MM.1S (cell line): ENCODE results near the gene IMPA2.

Experiments
- EZH2 ChIP-seq: fragments of 300-600 bp; sonication (generic); optimal IDR thresholded peaks from 2 replicates; pipeline ENCODE3; 2017; ENCODE audit warnings: low read depth, mild to moderate bottlenecking, antibody characterized with exemption, low read length, mixed read lengths
- EZH2phosphoT487 ChIP-seq: fragments of 300-600 bp; sonication (generic); IDR thresholded peaks from 2 replicates; pipeline ENCODE4 v1.6.1; 2018; ENCODE audit warnings: antibody characterized with exemption, low read length
- TF ChIP-seq, protein P1 (sequence below): fragments of 300-600 bp; sonication (generic); IDR thresholded peaks from 2 replicates; pipeline ENCODE4 v1.5.1; 2016; ENCODE audit warnings: antibody characterized with exemption, low read length, mixed read lengths

DNA sequence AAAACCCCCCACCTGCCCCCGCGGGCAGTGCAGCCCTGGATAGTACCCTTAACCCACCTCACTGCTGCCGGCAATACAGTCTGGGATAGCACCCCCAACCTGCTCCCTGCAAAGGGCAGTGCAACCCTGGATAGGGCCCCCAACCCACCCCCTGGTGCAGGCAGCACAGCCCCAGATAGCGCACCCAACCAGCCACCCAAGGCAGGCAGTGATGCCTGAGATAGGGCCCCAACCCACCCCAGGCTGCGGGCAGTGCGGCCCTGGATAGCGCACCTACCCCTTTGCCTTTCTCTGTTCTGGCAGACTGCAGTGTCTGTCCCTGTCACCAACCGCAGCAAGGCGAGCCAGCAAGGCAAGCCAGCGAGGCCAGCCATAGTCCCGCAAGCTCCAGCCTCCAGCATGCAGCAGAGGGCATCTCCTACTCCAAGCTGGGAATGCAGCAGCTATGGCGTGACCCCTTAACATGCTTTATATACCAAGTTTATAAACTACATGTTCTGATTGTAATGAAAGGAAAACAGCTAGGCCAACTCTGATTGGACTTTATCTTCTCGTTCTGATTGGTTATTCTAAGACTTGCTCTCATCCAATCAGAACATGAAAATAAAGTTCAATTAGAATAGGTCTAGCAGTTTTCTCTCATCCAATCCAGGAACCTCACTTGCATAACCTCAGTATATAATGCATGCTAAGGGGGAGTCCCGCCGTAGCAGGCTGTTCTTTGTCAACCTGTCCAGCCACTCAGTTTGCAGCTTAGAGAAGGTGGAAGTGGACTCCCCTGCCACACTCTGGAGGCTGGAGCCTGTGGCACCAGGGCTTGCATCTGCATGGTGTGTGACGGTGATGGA is 78.3 kb downstream of the IMPA2 start:
- TF ChIP-seq, protein P1, sequence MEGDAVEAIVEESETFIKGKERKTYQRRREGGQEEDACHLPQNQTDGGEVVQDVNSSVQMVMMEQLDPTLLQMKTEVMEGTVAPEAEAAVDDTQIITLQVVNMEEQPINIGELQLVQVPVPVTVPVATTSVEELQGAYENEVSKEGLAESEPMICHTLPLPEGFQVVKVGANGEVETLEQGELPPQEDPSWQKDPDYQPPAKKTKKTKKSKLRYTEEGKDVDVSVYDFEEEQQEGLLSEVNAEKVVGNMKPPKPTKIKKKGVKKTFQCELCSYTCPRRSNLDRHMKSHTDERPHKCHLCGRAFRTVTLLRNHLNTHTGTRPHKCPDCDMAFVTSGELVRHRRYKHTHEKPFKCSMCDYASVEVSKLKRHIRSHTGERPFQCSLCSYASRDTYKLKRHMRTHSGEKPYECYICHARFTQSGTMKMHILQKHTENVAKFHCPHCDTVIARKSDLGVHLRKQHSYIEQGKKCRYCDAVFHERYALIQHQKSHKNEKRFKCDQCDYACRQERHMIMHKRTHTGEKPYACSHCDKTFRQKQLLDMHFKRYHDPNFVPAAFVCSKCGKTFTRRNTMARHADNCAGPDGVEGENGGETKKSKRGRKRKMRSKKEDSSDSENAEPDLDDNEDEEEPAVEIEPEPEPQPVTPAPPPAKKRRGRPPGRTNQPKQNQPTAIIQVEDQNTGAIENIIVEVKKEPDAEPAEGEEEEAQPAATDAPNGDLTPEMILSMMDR = no peak
- TF ChIP-seq EZH2 (no peak), EZH2phosphoT487 (no peak)
